CD4-positive, alpha-beta T cell treated with Interleukin-21 for 1 hour (primary cell): ENCODE data around the gene NYAP1.
"Not testable (repeated sequence)": the region's sequence is repeated elsewhere in the genome, so short reads cannot be mapped to it uniquely, and the experiment has no call there.

Source experiments
- DNase-seq: peaks from one replicate; pipeline ENCODE4 v3.0.0-alpha.2; 2020

The NYAP1 gene

GRCh38 chr7:100516135-100516812, 32.5 kb downstream of the NYAP1 start:
- peak; percentile 76 for DNase-seq

DNA sequence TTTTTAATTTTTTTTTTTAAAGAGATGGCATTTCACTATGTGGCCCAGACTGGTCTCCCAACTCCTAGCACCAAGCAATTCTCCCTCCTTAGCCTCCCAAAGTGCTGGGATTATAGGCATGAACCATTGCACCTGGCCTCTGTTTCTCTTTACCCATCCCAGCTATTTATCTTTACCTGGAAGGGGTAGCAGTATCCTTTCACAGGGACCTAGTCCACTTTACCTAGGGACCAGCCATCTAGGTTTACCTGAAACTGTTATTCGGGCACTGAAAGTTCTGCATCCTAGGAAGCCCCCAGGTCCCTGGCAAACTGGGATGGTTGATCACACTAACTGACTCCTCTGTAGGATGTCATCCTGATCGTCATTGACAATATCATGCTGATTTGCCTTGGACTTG, 33.6 kb downstream of the NYAP1 start:
- DNase-seq: no peak

GRCh38 chr7:100519580-100519979, 35.9 kb downstream of the NYAP1 start:
- DNase-seq: no peak

DNA sequence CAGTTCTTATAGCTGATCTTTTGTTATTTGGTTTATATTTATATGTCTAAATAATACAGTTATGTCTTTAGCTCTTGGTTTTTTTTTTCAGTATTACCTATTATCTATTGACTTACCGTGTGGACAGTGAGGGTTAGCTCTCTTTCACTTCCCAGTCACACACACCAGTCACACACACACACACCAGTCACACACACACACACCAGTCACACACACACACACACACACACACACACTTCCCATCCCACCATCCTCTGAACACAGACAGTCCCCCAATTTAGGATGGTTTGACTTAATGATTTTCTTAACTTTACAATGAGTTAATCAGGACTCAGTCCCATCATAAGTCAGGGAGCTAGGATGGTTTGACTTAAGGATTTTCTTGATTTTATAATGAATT, 36.4 kb downstream of the NYAP1 start:
- no peak for DNase-seq

DNA sequence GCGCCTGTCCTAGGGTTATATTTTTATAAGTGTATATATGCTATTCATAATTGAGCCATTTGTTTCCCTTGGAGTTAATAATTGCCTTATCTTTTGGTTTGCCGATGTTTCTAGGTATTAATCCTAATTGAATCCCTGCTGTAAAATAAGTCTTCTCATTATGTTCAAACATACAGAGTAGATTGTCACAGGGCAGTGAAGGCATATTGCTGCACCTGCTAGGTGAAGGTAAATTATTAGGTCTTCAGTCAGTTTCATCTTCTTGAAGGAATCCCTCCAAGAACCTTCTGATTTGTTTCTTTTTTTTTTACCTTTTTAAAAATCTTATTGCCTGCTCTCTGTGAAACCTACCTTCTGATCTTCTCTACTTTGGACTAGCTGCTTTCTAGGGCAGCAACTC, 37.3 kb downstream of the NYAP1 start:
- DNase-seq: no peak

DNA sequence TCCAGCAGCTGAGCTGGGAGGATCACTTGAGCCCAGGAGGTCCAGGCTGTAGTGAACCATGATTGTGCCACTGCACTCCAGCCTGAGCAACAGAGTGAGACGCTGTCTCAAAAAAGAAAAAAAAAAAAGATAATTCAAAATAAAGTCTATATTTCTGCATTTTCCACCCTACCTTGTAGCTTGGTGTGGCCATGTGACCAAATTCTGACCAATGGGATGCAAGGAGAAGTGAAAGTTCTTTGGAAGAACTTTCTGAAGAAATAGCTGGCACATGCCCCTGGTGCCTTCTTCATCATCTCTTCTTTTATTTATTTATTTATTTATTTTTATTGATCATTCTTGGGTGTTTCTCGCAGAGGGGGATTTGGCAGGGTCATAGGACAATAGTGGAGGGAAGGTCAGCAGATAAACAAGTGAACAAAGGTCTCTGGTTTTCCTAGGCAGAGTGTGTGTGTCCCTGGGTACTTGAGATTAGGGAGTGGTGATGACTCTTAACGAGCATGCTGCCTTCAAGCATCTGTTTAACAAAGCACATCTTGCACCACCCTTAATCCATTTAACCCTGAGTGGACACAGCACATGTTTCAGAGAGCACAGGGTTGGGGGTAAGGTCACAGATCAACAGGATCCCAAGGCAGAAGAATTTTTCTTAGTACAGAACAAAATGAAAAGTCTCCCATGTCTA, 38.3 kb downstream of the NYAP1 start:
- not testable (repeated sequence) for DNase-seq

GRCh38 chr7:100523192-100523591, 39.5 kb downstream of the NYAP1 start:
- DNase-seq: not testable (repeated sequence)

GRCh38 chr7:100528108-100528866, 44.6 kb downstream of the NYAP1 start:
- DNase-seq: not testable (repeated sequence)

DNA sequence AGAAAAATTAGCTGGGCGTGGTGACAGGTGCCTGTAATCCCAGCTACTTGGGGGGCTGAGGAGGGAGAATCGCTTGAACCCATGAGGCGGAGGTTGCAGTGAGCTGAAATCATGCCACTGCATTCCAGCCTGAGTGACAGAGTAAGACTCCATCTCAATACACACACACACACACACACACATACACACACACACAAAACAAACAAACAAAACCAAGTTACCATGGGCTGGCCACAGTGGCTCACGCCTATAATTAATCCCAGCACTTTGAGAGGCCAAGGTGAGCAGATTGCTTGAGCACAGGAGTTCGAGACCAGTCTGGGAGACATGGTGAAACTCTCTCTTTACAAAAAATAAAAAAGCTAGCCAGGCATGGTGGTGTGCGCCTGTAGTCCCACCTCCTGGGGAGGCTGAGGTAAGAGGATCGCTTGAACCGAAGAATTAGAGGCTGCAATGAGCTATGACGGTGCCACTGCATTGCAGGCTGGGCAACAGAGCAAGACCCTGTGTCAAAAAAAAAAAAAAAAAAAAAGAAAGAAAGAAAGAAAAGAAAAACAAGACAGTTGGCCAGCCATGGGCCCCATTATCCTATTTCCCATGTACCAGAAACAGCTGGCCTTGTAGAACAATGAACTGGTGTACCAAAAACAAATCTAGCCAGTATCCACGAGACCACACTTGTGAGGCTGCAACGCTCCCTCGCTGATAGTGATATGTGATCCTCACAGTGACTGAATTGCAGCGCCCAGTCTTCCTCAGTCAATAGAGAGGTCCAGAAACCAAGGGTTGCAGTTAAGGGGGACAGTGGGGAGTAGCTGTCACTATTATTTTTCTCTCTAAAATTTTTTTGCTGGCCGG, 48.7 kb downstream of the NYAP1 start:
- no peak for DNase-seq

- DNase-seq: not testable (repeated sequence)
Observed at GRCh38 chr7:100535982-100536381, 52.3 kb downstream of the NYAP1 start.

DNA sequence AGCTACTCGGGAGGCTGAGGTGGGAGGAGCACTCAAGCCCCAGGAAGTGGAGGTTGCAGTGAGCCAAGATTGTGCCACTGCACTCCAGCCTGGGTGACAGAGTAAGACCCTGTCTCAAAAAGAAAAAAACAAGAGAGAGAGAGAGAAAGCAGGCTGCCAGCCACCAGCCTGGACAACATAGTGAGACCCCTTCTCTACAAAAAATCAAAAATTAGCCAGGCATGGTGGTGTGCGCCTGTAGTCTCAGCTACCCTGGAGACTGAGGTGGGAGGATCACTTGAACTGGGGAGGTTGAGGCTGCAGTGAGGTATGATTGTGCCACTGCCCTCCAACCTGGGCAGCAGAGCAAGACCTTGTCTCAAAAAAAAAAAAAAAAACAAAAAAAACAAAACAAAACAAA, 53.0 kb downstream of the NYAP1 start:
- not testable (repeated sequence) for DNase-seq

DNA sequence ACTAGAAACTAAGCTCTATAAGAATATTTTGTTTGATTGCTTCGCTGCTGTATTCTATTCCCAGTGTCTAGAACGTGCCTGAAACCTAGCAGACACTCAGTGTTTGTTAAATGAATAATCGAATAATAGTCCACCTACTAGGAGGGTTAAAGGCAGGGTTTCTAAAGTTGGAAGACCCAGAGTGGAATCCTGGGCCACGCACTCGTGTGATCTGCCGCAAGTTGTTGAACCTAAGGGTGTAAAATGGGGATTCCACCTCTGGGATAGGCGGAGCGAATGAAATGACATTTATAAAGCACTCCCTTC, 54.6 kb downstream of the NYAP1 start:
- DNase-seq: no peak

DNA sequence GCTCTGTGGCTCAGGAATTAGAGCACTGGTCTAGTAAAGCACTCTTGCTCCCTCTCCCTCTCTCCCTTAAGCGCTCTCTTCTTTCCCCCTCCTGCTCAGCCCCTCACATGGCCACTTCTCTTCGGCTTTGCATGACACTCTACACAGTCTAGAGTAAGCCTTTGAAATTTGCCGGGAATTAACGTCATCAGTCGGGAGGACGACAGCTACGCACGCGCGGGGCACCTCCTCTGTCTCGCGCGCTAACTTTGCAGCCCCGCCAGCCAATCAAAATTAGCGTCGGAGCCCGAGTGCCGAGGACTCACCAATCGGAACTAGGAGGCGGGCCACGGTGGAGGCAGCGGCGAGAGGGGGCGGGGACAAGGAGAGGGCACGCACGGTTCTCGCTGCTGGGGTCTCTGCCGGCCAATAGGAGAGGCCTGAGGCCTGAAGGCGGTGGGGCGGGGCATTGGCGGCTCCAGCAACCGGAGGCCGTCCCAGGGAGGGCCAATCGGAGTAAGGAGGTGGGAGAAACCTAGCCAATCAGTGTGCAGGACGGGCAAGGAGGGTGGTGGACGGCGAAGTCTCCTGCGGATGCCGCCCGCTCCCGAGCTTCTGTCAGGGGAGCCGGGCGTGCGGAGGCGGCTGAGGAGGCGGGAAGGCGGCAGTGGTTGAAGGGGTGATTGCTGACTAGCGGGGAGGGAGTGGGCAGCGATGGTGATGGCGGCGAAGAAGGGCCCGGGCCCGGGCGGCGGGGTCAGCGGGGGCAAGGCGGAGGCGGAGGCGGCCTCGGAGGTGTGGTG, 55.1 kb downstream of the NYAP1 start, which contains the start of gene AGFG2:
TSS of gene AGFG2 (plus strand) at position 550 of the 782 bp plus-strand sequence. CDS start at position 694, 144 bp downstream.
- DNase-seq: peak; percentile 100

GRCh38 chr7:100539436-100540006, 55.8 kb downstream of the NYAP1 start:
- no peak for DNase-seq

DNA sequence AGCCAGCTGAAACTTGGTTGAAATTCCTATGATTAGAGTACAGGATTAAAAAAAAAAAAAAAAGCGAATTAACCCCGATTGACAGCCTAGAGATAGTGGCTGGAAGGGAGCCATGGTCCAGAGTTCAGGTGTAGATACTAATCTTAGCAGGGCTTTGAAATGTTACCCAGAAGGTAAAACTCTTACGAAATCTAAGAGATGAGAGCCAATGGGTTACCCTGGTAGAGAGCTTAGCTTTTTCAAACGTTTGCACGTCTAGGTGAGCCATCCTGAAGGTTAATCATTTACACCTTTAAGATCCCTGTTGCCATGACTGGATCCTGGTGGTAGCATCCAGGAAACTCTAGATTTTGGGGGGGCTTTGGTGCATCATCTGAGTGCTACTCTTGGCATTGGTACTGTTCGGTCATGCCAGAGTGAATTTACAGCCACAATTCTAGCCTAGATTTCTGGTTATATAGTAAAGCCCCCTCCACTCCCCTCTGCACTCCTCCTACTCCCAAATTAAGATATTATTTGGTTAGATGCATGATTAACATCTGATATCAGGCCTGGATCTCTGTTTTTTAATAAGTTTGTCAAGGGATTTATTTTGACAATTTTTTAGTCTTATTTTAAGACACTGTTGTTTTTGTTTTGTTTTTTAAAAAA, 56.5 kb downstream of the NYAP1 start:
- no peak for DNase-seq

DNA sequence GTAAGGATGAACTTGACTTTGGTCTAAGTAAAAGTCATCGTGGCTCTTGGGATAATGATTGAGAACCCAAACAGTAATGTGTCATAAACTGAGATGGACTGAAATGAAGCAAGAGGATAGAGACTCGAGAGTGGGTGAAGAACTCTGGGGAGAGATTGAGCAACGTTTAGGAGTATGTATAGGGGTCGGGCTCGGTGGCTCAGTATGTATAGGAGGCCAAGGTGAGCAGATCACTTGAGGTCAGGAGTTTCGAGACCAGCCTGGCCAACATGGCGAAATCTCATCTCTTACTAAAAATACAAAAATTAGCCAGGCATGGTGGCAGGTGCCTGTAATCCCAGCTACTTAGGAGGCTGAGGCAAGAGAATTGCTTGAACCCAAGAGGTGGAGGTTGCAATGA, 57.6 kb downstream of the NYAP1 start:
- DNase-seq: not testable (repeated sequence)

DNA sequence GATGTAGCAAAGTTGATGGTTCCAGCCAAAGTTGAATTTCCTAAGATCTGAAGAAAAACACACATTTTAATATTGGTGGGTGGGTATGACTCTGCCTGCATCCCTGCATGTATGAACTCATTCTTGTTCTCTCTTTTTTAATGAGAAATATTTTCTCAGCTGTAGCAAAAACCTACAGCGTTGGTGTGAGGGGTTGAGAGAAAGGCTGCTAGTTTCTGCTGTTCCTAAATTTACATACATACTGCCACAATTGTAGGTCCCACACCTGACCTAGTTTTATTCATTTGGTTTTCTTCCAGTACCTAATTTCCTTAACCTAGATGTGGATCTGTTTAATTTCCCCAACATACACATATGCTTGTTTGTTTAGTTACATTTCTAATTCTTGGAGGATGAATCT, 59.9 kb downstream of the NYAP1 start:
- DNase-seq: no peak

DNA sequence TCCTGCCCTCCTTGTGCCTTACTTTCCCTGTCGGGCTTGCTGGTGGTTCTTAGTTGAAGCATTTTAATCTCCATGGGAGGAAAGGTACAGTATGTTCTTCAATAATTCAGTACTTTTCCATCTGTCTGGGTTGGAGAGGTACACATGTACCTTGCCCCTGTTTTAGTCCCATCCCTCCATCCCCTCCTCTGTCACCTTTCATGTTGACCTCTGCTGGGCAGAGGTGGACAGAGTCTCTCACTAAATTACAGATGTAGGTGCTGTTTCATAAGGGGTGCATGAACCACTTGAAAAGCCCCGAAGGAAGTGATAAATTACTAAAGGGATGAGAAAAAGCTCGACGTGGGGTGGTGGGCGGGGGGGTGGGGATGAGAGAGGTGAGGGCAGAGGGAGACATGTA, 60.7 kb downstream of the NYAP1 start:
- no peak for DNase-seq
